Peyer's patch (tissue), 4 donors: Measurements from ENCODE around the gene IL22RA1.

Experiments used
- POLR2A ChIP-seq, 2 donors: fragments of 450-650 bp; IDR thresholded peaks; one replicate each; pipeline ENCODE4 v1.5.1; 2017; ENCODE audit warnings: antibody characterized with exemption in 2 of 2, mild to moderate bottlenecking in 2 of 2, moderate library complexity in 2 of 2
- TF ChIP-seq, protein P1 (sequence below), 6 experiments: fragments of 450-650 bp in 4 of 6; fragments of 200-600 bp in 2 of 6; sonication (generic) in 1 of 6; IDR thresholded peaks; one replicate each; pipeline ENCODE4 v1.5.1; 2017 to 2019; ENCODE audit warnings: antibody characterized with exemption in 6 of 6, mild to moderate bottlenecking in 3 of 6, moderate library complexity in 1 of 6

DNA sequence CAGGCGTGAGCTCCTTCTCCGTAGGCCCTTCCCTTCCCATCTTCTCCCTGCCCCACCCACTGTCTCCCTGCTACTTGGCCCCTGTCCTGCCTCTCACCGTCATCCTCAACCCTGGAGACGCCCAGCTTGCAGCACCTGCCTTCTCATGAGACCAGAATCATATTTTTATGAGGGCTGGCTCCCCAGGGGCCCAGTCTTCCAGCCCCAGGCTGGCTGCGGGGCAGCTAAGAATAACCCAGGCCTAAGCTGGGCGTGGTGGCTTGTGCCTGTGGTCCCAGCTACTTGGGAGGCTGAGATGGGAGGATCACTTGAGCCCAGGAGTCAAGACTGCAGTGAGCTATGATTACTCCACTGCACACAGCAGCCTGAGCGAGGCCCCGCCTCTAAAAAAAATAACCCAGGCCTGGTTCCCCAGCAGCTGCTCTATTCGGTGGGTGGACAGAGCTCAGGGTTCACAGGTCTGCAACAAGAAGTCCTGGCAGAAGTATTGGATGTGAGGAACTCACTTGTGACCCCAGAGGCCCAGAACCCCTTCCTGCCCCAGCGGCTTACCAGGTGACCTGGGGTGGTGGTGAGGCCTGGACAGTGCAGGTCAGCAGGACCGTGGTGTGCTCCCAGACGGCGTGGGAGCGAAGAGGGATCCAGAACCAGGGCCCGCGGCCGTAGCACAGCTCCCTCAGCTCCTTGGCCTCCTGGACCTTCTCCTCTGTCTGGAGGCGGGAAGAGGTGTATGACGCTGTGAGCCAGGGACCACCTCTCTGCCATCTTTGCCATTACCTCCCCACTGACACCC is 37.4 kb downstream of the IL22RA1 start:
- TF ChIP-seq, protein P1, sequence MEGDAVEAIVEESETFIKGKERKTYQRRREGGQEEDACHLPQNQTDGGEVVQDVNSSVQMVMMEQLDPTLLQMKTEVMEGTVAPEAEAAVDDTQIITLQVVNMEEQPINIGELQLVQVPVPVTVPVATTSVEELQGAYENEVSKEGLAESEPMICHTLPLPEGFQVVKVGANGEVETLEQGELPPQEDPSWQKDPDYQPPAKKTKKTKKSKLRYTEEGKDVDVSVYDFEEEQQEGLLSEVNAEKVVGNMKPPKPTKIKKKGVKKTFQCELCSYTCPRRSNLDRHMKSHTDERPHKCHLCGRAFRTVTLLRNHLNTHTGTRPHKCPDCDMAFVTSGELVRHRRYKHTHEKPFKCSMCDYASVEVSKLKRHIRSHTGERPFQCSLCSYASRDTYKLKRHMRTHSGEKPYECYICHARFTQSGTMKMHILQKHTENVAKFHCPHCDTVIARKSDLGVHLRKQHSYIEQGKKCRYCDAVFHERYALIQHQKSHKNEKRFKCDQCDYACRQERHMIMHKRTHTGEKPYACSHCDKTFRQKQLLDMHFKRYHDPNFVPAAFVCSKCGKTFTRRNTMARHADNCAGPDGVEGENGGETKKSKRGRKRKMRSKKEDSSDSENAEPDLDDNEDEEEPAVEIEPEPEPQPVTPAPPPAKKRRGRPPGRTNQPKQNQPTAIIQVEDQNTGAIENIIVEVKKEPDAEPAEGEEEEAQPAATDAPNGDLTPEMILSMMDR (IDR thresholded peaks at IDR 0.05), result no peak
- TF ChIP-seq POLR2A (IDR thresholded peaks at IDR 0.05), result peak in 1 of 2 donors; percentile 73
